Hepatocyte (in vitro differentiated cells): Measurements from ENCODE around the gene SUN3. TPM values are rescaled to one million over a fixed set of nuclear protein-coding genes. Genes with fewer than 3 reads are reported as not detected.

Experiments used
- DNase-seq: peaks from one replicate; pipeline ENCODE4 v3.0.0-alpha.2; 2016; ENCODE audit warnings: low spot score
- H2AFZ ChIP-seq: fragments of 200-600 bp; sonication (generic); 2 replicates; pipeline ENCODE4 v1.6.0; 2016; ENCODE audit warnings: antibody characterized with exemption, mild to moderate bottlenecking
- H3K27ac ChIP-seq: fragments of 200-600 bp; sonication (generic); 2 replicates; pipeline ENCODE4 v1.5.1; 2016; ENCODE audit warnings: mild to moderate bottlenecking
- H3K27me3 ChIP-seq: fragments of 200-600 bp; sonication (generic); 2 replicates; pipeline ENCODE4 v1.6.1; 2016
- H3K36me3 ChIP-seq: fragments of 200-600 bp; sonication (generic); replicated peaks from 2 replicates; pipeline ENCODE4 v1.5.1; 2016; ENCODE audit warnings: low read depth; ENCODE audit not compliant: insufficient read depth
- H3K4me1 ChIP-seq: fragments of 200-600 bp; sonication (generic); 2 replicates; pipeline ENCODE4 v1.5.1; 2016; ENCODE audit warnings: mild to moderate bottlenecking, moderate library complexity; ENCODE audit not compliant: insufficient read depth
- H3K4me2 ChIP-seq: fragments of 200-600 bp; sonication (generic); 2 replicates; pipeline ENCODE4 v1.6.0; 2016
- H3K4me3 ChIP-seq: fragments of 200-600 bp; sonication (generic); 2 replicates; pipeline ENCODE4 v1.5.1; 2016; ENCODE audit warnings: mild to moderate bottlenecking
- H3K79me2 ChIP-seq: fragments of 200-600 bp; sonication (generic); 2 replicates; pipeline ENCODE4 v1.6.0; 2017; ENCODE audit warnings: mild to moderate bottlenecking
- H3K9me2 ChIP-seq: fragments of 200-600 bp; sonication (generic); replicated peaks from 2 replicates; pipeline ENCODE4 v1.6.0; 2017; ENCODE audit warnings: mild to moderate bottlenecking; ENCODE audit not compliant: insufficient read depth
- H3K9me3 ChIP-seq: fragments of 200-600 bp; sonication (generic); 2 replicates; pipeline ENCODE4 v1.5.1; 2016; ENCODE audit warnings: low read depth, mild to moderate bottlenecking
- H4K20me1 ChIP-seq: fragments of 200-600 bp; sonication (generic); 2 replicates; pipeline ENCODE4 v1.6.0; 2016; ENCODE audit warnings: mild to moderate bottlenecking; ENCODE audit not compliant: insufficient read depth, poor library complexity, severe bottlenecking
- EZH2 ChIP-seq: fragments of 200-600 bp; sonication (generic); IDR thresholded peaks from 2 replicates; pipeline ENCODE4 v1.6.1; 2016; ENCODE audit warnings: antibody characterized with exemption, mild to moderate bottlenecking, borderline replicate concordance
- EZH2phosphoT487 ChIP-seq: fragments of 200-600 bp; sonication (generic); IDR thresholded peaks from one replicate; pipeline ENCODE4 v1.6.1; 2018; ENCODE audit warnings: antibody characterized with exemption, mild to moderate bottlenecking, low read depth, moderate library complexity; ENCODE audit not compliant: unreplicated experiment, severe bottlenecking
- WGBS: methylation state at CpG from one replicate; pipeline ENCODE4 v1.1.6; 2016; ENCODE audit warnings: low lambda C conversion rate; ENCODE audit errors: missing lambda C conversion rate; 5-methylcytosine and 5-hydroxymethylcytosine counted together
- polyA plus RNA-seq: library from polyadenylated mRNA; unstranded; fragments of >200 nt; fragmentation: Nextera tagmentation; extraction: Ambion mirVana; gene quantifications from 2 replicates; pipeline ENCODE4 v1.2.1, GENCODE V29; 2016
- total RNA-seq: library from RNA; depleted of rRNA; stranded (reverse); fragments of >200 nt; gene quantifications from 2 replicates; pipeline ENCODE4 v1.2.3, GENCODE V29; 2014
- TF ChIP-seq, protein P1 (sequence below): fragments of 200-600 bp; sonication (generic); IDR thresholded peaks from 2 replicates; pipeline ENCODE4 v1.5.1; 2016; ENCODE audit warnings: antibody characterized with exemption, mild to moderate bottlenecking; ENCODE audit not compliant: poor library complexity

The SUN3 gene
- total and polyA plus RNA-seq, 2 experiments from 2014 or later = not detected

- H3K4me2 ChIP-seq = peak overlapping the region; percentile 2
- 54% methylated on average over 1 of the region's 1 CpG for WGBS
- H3K4me3 ChIP-seq = no peak overlapping the region
- DNase-seq = no peak
- no peaks in the 10 kb centered on the region for H3K36me3 ChIP-seq
- no peaks in the 10 kb centered on the region for H3K9me2 ChIP-seq
- peak overlapping the region; percentile 26 for H3K27ac ChIP-seq
- no peaks in the 10 kb centered on the region for H4K20me1 ChIP-seq
- peaks cover 5% of the 10 kb centered on the region for H3K4me1 ChIP-seq
- TF ChIP-seq EZH2 (no peak), EZH2phosphoT487 (no peak)
- TF ChIP-seq, protein P1, sequence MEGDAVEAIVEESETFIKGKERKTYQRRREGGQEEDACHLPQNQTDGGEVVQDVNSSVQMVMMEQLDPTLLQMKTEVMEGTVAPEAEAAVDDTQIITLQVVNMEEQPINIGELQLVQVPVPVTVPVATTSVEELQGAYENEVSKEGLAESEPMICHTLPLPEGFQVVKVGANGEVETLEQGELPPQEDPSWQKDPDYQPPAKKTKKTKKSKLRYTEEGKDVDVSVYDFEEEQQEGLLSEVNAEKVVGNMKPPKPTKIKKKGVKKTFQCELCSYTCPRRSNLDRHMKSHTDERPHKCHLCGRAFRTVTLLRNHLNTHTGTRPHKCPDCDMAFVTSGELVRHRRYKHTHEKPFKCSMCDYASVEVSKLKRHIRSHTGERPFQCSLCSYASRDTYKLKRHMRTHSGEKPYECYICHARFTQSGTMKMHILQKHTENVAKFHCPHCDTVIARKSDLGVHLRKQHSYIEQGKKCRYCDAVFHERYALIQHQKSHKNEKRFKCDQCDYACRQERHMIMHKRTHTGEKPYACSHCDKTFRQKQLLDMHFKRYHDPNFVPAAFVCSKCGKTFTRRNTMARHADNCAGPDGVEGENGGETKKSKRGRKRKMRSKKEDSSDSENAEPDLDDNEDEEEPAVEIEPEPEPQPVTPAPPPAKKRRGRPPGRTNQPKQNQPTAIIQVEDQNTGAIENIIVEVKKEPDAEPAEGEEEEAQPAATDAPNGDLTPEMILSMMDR = no peak
- H3K9me3 ChIP-seq = no peaks in the 10 kb centered on the region
- no peak overlapping the region for H2AFZ ChIP-seq
- no peaks in the 10 kb centered on the region for H3K27me3 ChIP-seq
- H3K79me2 ChIP-seq = no peaks in the 10 kb centered on the region
Observed at GRCh38 chr7:47970761-47971160, 58.1 kb downstream of the SUN3 start.

DNA sequence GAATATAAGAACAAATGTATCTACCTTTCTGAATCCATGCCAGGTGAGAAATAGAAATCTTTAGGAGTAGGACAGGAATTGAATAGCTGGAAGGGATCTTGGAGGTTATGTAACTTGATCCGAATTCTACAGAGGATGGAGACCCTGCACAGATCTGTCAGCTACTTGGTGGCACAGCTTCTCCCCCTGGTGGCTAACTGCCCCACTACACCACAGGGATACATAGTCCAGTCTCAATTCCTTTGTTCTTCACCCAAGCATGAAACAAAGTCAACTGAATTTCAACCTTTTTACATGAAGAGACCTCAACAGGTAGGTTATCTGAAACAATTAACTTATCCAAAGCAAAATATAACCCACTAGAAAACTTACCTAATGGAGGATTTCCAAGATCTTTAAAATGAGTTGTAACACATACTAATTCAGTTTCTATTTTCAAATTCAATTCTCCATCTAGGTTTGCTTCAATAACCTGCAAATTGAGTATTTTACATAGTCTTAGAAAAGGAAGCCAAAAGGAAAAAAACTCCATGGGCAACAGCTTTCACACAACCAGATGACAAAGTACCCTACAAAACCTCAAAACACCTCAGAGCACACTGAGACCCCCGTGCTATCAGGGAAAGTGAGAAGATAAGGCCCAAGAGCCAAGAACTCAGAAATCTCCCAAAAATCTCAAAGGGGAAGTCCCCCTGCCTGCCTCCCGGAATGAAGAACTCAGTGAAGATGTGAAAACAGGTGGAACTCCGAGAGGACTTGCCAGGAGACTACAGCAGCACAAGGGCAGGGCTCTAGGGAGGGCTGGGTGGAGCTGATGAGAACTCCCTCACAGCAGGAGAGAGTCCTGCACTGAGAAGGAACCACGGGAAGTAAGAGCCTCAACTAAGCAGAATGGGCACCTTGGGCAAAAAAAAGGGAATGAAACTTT is 59.8 kb downstream of the SUN3 start:
- peak; percentile 79 for DNase-seq
- Histone ChIP-seq H3K36me3 (no peaks in the 10 kb centered on the region), H3K9me3 (no peaks in the 10 kb centered on the region), H3K27ac (peak overlapping the region; percentile 10), H3K27me3 (no peaks in the 10 kb centered on the region), H2AFZ (no peak overlapping the region), H3K79me2 (no peaks in the 10 kb centered on the region), H3K4me2 (no peak overlapping the region), H4K20me1 (no peaks in the 10 kb centered on the region), H3K9me2 (no peaks in the 10 kb centered on the region), H3K4me1 (peaks cover 5% of the 10 kb centered on the region), H3K4me3 (no peak overlapping the region)
- 74% methylated on average over 5 of the region's 5 CpGs for WGBS
- TF ChIP-seq EZH2phosphoT487 = no peak
- TF ChIP-seq, protein P1 = peak; percentile 85
- TF ChIP-seq EZH2 = no peak

DNA sequence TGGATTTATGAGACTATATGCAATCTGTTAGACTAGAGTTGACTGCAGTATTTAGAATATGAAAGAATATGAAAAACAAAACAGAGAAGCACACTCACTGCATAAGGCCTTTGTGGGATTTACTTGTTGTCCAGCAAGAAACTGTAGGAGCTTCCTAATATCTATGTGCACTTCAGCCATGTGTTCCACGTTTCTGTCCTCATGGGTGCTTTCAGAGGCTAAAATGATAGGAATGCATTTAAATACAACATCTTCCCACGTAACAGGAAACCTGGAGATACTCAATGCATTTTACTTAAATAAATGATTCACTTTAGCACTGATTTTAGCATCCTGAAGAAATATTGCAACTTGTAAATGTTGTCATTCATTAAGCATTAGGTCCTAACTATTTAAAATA is 61.2 kb downstream of the SUN3 start:
- 81% methylated on average over 2 of the region's 2 CpGs for WGBS
- H3K9me3 ChIP-seq = no peaks in the 10 kb centered on the region
- TF ChIP-seq, protein P1 = no peak
- TF ChIP-seq EZH2 (no peak), EZH2phosphoT487 (no peak)
- H3K9me2 ChIP-seq = no peaks in the 10 kb centered on the region
- no peak for DNase-seq
- H3K4me3 ChIP-seq = no peak overlapping the region
- H3K27me3 ChIP-seq = no peaks in the 10 kb centered on the region
- H2AFZ ChIP-seq = no peak overlapping the region
- H3K79me2 ChIP-seq = no peaks in the 10 kb centered on the region
- H3K27ac ChIP-seq = no peak overlapping the region
- H4K20me1 ChIP-seq = no peaks in the 10 kb centered on the region
- H3K4me1 ChIP-seq = peaks cover 5% of the 10 kb centered on the region
- no peak overlapping the region for H3K4me2 ChIP-seq
- no peaks in the 10 kb centered on the region for H3K36me3 ChIP-seq
